HG03442 (cell line): Measurements from ENCODE around the gene SPPL3.
"Not testable (repeated sequence)": the region's sequence is repeated elsewhere in the genome, so short reads cannot be mapped to it uniquely, and the experiment has no call there.

Experiments
- ATAC-seq: cut with Tn5 transposase; IDR thresholded peaks from one replicate; pipeline ENCODE4 v1.9.1; 2021; ENCODE audit warnings: mild to moderate bottlenecking, moderate library complexity; ENCODE audit not compliant: unreplicated experiment

Gene SPPL3, protein sequence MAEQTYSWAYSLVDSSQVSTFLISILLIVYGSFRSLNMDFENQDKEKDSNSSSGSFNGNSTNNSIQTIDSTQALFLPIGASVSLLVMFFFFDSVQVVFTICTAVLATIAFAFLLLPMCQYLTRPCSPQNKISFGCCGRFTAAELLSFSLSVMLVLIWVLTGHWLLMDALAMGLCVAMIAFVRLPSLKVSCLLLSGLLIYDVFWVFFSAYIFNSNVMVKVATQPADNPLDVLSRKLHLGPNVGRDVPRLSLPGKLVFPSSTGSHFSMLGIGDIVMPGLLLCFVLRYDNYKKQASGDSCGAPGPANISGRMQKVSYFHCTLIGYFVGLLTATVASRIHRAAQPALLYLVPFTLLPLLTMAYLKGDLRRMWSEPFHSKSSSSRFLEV

DNA sequence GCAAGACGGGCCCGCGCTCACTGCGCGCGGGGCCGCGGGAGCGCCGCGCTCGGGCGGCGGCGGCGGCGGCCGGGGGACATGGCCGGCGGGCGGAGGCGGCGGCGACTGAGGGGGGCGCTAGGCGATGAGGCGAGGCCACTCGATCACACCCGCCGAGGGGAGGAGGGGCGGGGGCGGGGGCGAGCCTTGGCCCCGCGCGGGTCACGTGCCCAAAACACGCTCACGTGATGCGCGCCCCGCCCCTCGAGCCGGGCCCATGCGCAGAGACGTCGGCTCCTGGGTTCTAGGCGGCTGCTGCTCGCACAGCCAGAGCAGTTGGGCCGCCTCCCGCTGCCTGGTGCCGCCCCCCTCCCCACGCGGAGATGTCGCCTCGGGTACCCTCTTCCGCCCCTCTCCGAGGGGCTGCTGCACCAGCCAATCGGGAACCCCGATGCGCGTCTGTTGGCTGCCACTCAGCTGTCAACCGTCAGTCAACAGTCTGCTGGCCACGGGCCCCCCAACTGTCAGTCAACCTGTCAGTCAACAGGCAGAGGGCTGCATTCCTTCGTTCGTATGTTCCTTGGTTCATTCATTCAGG lies at the start of gene SPPL3:
SPPL3 (minus strand) TSS at position 162 of the 577 bp plus-strand sequence. CDS start 491 bp downstream, outside the sequence.
- peak; percentile 63 for ATAC-seq

DNA sequence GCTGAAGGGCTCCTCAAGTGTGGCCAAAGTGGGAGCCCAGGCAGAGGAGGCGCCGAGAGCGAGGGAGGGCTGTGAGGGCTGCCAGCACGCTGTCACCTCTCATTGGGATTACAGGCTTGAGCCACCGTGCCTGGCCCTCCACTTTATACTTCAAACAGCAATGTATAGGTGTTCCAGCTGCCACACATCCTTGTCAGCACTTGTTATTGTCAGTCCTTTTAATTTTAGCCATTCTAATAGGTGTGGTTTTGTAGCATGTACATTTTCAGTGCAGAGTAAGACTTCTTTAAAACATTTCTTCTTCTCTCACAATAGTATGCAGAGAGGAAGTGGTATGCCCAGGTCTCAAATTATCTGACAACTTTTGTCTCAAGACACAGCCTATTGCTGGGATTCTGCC lies 46.6 kb upstream of the SPPL3 start:
- ATAC-seq, result no peak

- not testable (repeated sequence) for ATAC-seq
Measured at GRCh38 chr12:120950260-120950799, 46.2 kb upstream of the SPPL3 start.

DNA sequence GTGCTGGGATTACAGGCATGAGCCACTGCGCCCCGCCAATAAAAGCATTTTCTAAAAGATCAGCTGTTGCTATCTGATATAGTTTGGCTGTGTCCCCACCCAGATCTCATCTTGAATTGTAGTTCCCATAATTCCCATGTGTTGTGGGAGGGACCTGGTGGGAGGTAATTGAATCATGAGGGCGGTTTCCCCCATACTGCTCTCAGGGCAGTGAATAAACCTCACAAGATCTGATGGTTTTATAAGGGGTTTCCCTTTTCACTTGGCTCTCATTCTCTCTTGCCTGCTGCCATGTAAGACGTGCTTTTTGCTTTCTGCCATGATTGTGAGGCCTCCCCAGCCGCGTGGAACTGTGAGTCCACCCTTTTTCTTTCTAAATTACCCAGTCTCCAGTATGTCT lies 41.4 kb upstream of the SPPL3 start:
- not testable (repeated sequence) for ATAC-seq

GRCh38 chr12:120944645-120945217 lies 40.6 kb upstream of the SPPL3 start:
- ATAC-seq, result no peak

- ATAC-seq, result no peak
Measured at GRCh38 chr12:120943482-120943881, 39.3 kb upstream of the SPPL3 start.

- no peak for ATAC-seq
Measured at GRCh38 chr12:120941846-120942405, 37.8 kb upstream of the SPPL3 start.

DNA sequence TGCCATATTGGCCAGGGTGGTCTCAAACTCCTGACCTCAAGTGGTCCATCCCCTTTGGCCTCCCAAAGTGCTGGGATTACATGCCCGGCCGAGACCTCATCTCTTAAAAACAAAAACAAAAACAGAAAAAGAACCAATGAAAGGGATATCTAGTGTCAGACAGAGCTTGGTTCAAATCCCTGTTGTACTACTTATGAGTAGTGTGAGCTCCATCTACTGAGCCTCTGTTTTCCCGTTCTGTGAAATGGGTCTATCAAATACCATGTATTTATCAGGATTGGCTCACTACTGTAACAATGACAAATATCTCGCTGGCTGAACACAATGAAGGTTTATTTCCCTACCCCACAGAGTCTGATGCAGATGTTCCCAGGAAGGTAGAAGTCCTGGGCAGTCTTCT lies 37.3 kb upstream of the SPPL3 start:
- no peak for ATAC-seq

- no peak for ATAC-seq
Measured at GRCh38 chr12:120940799-120941198, 36.6 kb upstream of the SPPL3 start.

DNA sequence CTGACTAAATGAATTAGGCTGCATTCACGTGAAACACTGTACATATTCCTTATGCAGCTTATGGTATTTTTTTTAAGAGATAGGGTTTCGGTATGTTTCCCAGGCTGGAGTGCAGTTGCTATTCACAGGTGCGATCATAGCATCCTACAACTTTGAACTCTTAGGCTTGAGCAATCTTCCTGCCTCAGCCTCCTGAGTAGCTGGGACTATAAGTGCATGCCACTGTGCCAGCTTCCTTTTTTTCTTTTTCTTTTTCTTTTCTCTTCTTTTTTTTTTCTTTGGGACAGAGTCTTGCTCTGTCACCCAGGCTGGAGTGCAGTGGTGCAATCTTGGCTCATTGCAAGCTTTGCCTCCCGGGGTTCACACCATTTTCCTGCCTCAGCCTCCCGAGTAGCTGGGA lies 35.8 kb upstream of the SPPL3 start:
- no peak for ATAC-seq

- ATAC-seq, result no peak
Measured at GRCh38 chr12:120939523-120939922, 35.4 kb upstream of the SPPL3 start.

DNA sequence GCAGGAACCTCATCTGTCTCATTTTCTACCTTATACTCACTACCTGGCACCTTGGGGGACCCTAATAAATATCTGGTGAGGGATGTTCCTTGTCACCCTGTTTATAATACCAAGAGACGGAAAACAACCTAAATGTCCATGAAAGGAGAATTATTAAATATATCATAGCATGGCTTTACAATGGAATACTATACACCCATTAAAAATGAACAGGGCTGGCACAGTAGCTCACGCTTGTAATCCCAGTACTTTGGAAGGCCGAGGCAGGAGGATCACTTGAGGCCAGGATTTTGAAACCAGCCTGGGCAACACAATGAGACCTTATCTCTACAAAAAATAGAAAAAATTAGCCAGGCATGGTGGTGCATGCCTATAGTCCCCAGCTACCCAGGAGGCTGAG lies 34.3 kb upstream of the SPPL3 start:
- ATAC-seq, result no peak

DNA sequence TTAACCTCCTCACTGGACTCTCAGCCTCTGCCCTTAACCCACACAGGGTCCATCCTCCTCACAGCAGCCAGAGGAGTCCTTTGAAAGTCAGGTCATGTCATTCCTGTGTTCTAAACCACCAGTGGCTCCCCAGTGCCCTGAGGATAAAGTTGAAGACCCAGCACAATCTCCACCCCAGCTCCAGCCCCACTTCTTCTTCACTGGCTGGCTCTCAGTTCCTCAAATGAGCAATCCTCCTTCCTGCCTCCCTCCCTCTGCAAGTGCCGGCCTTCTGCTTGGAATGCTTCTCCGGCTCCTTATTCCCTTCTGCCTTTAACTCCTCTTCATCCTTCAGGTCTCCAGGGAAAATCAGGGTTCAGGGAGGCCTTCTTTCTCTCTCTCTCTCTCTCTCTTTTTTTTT lies 32.0 kb upstream of the SPPL3 start:
- ATAC-seq, result no peak

DNA sequence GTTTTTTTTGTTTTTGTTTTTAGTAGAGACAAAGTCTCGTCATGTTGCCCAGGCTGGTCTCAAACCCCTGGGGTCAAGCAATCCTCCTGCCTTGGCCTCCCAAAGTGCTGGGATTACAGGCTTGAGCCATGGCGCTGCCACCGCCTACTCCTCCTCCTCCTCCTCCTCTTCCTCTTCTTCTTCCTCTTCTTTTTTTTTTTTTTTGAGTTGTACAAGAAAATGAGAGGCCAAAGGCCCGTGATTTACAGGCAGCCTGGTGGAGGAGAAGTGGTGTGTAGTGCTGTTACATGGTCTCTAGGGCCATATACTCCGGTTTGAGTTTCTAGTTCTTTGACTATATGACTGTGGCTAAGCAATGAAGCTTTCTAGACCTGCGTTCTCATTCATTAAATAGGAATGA lies 29.6 kb upstream of the SPPL3 start:
- no peak for ATAC-seq

DNA sequence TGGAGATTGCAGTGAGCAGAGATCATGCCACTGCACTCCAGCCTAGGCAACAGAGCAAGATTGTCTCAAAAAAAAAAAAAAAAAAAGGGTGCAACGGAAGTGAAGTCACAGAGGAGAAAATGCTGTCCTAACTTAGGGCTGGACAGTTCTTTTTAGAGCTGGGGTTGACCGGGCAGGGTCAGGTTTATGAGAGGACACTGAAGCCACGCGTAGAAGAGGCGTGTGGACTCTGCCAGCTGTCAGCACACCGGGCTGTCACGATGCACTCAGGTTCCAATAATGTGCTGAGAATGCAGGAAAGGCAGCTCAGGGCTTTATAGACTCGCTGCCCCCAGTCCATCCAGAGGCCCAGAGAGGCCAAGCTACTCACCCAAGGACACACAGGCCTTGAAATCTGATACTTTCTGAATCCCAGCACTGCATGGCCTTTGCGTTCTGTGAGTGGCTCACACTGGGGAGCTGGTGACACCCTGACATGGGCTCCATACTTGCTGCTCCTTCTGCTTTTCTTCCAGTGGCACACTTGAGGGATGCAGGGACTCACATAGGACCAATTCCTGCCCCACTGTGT lies 28.9 kb upstream of the SPPL3 start:
- no peak for ATAC-seq

DNA sequence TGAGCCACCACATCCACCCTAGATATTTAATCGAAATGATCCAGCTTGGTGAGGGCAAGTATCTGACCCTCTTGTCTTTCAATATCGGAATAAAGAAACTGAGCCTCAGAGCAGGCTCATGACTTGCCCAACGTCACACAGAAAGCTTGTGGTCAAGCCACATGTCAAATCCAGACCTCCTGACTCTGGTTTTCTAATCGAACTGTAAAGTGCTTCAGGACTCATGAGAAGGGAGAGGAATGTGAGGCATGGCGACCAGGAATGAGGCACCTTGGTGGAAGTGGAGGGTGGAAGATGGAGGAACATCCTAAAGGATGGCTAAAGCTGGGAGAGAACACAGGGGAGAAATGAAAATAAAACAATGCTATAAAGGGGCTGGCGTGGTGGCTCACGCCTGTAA lies 27.9 kb upstream of the SPPL3 start:
- ATAC-seq, result no peak

GRCh38 chr12:120930032-120930431 lies 25.9 kb upstream of the SPPL3 start:
- ATAC-seq, result no peak

DNA sequence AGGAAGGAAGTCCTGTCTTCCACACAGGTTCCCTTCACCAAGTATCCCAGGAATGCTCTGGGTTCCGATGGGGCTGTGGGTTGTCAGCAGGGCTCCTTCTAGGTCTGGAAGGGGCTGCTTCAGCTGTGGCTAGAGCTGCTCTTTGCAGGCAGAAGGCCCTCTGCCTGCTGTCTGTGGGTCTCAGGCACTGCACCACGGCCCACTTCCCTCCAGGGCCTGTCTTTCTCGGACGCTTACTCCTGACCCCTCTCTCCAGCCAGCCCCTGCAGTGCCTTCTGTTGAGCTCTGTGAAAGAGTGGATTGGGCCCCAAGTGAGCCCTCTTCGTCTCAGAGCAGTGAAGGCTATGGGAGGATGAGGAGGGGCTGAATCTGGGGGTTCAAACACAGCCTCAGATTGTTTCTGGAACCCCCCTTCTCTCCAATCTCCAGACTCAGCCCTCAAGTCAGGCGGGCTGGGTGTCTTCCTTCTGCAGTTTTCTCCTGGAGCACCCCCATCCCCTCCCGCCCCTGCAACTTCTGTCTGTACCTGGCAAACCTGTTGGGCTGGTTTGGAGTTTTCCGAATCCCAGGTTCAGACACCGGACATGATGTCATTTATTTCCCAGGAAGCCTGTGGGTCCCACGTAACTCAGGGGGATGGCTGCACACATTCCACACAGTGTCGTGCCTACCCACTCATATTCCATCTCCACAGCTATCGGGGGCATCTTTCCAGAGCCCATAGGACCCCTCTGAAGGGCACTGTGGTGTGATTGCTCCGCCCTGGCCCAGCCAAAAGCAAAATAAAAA lies 24.9 kb upstream of the SPPL3 start:
- no peak for ATAC-seq

DNA sequence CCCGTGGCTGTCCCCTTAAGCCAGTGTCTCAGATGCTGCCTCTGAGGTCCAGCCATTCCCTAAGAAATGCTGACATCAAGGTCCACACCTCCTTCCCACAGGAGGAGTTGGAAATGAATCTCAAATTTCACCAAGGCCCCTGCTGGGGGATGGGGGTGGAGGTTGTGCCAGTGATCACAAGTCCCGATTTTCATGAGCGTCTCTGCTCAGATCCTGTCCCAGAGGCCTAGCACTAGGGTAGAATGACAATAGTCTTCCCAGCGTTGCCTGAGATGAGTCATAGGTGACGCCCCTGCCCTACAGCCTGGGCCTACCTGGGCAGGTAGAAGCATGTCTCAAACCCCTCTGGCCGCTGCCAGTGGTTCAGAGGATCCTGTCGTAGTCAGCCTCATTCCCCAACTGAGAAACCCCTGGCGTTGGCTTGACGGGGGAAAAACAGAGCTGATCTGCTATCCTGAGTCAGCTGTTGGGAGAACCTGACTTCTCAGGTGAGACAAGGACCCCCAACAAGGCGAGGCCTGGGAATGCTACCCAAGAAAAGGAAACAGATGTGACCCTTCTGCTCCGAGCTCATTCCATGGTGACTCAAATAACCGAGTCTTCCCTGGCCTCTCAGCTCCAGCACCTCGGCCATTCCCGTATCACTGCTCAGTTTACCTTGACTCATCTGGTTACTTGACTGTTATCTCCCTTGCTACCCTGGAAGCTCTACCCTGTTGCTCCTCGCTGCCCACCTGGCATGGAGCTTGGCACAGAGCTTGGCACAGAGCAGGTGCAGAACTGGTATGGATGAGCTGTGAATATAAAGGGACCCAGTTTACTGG lies 21.8 kb upstream of the SPPL3 start:
- ATAC-seq, result no peak

DNA sequence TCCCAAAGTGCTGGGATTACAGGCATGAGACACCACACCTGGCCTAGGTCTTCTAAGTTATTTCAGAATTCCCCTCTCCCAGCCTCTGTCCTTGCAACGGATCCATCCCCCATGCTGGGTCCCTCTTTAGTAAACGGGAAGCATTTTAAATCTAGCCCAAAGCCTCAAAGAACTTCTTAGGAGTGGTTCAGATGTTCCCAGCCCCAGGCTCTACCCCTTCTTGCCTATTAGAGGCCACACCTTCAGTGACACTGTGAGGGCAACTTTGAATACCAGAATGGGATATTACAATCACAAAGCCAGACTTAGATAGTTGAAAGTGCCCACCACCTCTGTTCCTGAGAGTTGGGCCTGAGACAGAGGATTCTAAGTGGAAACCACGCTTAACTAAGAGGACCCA lies 18.1 kb upstream of the SPPL3 start:
- ATAC-seq, result no peak
